T-helper 1 cell (primary cell): ENCODE results near the gene ZNF438.

Source experiments
- DNase-seq, 5 donors: peaks; one replicate each; pipeline ENCODE4 v3.0.0-alpha.2; 2012 to 2020

The ZNF438 gene

DNA sequence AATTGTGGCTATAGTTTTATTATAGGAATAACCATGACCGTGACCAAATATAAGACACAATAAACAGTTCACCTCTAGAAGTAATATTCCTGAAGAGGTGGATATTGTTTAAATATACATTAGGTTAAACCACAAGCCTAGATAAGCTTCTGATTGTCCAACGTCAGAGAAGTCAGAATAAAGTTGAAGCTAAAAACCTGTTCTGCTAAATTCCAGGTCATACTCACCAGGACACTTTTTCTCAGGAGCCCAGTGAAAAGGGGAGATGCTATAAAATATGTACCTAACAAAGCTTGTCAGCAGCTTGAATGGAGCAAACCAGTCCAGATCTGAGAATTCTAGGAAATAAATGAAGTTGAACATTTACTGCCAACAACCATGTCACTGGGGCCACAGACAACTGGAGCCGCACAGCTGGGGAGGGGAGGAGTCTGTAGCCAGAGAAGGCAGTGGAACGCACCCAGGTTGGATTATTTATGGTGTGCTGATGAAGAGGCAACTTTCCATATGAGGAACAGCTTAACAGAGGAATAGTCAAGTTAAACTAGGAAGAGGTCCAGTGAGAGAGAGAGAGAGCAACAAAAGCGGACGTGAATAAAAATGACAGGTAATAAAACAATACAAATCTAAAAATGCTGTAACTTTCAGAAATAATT is 191.1 kb downstream of the ZNF438 start:
- no peak for DNase-seq

DNA sequence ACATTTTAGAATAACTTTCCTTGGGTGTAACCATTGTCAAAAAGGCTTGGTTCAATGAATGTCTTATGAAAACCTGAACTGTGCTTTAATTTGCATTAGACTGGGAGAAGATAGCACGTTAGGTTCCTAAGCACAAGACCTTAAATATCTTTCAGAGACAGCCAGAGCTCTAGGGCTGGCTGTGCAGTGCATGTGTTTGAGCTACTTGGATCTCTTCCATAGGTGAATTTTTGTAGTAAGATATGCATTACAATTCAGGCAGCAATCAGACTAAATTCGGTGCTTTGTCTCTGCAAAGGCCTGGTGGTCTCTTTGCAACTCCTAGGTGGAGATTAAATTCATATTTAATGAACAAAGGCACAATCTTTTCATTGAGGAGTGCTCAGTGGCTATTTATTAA is 192.0 kb downstream of the ZNF438 start:
- no peak for DNase-seq

DNA sequence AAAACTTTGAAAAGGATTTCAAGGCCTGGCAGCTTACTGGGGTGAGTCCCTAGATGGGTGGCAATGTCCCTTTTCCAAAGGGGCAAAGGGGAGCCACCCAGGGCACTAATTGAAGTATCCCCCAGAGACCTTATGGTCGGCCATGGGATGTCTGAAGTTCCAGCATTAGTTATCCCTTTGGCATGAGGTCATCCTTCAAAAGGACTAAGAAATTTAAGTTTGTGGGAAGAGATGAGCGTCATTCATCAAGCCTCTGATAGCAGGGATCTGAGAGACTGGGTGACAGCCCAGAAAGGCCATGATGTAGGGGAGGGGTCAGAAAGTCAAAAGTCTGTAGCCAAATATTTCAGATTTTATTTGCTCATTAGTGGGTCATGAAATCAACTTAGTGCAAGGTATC is 195.3 kb downstream of the ZNF438 start:
- DNase-seq: no peak

DNA sequence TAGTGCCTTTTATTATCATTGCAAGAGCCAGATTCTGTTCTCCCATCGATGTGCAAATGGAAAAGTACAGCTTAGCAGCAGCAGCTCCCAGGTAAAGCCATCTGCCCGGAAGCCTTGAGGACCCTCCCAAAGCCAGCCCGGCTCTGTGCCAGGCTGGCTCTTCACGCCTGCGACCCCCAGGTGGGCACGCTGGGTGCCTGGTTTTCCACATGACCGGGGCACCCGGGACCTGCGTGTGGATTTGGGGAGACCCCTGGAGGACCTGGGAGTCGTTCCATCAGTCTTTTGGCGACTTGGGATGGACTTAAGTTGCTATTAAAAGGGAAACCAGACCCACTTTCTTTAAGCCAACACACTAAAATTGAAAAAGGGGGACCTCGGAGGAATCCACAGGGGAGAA is 196.5 kb downstream of the ZNF438 start:
- no peak for DNase-seq

DNA sequence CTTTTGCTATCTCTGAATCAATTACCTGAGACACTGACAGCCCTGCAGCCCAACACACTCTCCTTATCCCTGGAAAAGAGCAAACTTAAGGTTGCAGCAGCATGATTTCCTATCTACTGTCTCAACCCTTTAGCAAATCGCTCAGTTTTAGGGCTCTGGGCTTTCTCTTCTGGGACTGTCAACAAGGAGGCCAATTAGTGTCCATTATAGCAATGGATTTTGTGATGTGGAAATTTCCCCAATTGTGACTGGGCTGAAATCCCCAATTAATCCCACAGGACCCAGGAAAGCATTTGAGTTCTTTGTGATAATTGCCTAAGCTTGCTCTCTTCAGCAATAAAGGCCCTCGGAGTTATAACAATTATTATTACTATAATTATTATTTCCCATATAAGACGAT is 197.0 kb downstream of the ZNF438 start:
- no peak for DNase-seq

DNA sequence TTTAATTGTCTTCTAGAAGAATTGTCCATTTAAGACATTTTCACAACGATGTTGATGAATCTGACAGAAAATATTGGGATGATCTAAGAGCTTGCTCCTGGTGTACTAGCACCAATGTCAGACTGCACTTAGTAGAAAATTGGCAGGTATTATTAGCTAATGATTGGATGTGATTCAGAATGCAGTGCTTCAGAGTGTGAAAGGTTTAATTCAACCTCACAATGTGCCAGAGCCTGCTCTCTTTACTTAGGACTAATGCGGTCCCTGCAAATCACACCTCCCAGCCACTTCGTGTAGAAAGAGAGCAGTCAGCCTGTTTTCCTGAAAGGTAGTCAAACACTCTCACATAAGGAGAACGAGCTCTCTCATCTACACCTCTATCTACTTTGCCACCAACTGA is 197.5 kb downstream of the ZNF438 start:
- DNase-seq: no peak

DNA sequence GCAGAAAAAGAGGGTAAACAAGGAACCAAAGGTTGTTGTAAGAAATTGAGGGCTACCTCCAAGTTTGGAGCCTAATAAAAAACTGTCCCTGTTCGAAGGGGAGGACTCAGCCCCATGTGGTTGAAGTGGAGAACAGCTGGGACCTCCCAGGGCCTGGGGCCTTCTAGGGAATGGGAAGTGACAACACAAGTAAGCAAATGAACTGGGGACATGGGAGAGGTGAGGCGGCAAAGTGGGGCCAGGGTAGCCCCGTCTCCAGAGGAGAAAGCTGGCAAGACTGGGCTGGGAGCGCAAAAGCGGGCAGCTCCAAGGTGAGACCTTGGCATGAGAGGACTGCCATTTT is 198.1 kb downstream of the ZNF438 start:
- no peak for DNase-seq

DNA sequence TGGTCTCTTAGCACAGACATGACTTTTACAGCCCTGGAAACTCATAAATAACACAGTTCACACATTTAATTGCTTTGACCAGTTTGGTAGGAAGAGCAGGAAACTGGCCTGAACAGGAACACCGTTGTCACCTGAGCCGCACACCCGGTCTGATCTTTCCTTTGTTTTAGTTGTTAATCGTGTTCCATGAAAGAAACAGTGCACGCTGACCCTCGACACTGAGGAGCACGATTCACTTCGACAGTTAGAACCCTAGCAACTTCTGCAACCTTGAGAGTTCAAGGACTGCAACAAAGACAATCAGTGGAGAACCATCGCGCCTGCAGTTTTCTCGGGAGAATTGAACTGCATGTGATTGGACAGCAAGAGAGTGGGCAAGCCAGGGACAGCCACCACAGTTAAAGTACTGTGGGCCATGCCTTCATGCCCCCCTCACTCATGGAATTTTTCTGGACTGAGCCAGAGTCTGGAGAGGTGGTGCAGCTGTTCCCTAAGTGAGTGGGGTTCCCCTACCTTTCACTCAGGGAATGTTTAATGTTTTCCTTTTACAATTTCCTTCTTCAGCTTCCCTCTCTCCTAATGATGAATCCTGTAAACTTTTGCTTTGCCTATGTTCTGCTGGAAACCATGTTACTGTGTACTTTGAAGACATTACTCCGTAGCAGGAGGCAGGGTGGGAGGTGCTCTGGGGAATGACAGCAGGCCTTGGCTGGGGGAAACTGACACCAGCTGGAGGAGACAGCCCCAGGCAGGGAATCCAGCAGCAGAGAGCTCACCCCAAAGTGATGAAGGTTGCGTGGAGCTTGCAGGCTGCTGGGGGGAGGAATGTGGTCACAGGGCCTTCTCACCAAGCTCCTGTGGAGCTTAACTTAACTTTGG is 198.7 kb downstream of the ZNF438 start:
- DNase-seq: no peak

DNA sequence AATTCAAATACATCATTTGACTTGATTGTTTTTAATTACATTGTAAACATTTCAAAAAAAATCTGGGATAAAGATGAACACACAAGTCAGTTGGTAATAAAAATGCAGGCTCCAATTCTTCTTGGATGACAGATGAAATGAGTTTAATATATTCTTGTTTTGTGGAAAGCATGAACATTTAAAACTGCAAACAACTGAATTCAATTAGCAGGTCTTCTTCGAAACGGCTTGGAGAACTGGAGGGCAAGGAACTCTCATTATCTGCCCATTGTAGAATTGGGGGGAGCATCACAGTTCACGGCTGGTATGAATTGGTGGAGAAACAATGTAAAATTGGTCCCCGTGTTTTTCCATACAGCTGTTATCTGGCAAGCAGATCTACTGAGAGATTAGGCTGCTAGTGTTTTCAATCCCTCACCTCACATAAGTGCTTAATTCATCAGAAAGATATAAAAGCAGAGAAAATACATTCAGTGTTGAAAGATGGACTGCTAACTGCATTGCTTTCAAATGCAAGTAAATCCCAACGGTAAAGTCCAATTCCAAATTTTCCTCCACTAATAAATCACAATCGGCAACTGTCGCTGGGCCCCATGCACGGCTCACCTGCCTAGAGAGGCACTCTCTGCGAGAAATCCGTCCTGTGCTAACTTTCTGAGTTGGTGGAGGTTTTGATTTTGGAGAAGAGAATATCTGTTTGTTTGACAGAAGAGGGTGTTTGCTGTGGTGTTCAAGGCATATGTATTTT is 199.5 kb downstream of the ZNF438 start:
- DNase-seq: no peak

DNA sequence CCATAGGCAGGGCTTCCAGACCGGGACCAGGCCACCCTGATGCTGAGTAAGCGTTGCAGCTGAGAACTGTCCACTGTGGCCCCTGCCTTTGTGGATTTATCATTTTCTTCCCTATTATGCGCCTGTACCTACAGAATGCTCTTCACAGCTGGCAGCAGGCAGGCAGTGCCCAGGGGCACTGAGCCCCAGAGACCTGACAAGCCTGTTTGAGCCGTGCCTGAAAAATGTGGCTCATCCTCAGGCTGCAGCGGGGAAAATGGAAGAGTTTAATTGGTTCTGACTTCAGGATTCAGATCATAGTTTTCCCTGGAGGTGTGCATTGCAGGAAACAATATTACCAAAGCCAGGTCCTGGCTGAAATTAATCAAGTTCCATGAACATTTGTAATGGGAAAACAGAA is 200.2 kb downstream of the ZNF438 start:
- no peak for DNase-seq

DNA sequence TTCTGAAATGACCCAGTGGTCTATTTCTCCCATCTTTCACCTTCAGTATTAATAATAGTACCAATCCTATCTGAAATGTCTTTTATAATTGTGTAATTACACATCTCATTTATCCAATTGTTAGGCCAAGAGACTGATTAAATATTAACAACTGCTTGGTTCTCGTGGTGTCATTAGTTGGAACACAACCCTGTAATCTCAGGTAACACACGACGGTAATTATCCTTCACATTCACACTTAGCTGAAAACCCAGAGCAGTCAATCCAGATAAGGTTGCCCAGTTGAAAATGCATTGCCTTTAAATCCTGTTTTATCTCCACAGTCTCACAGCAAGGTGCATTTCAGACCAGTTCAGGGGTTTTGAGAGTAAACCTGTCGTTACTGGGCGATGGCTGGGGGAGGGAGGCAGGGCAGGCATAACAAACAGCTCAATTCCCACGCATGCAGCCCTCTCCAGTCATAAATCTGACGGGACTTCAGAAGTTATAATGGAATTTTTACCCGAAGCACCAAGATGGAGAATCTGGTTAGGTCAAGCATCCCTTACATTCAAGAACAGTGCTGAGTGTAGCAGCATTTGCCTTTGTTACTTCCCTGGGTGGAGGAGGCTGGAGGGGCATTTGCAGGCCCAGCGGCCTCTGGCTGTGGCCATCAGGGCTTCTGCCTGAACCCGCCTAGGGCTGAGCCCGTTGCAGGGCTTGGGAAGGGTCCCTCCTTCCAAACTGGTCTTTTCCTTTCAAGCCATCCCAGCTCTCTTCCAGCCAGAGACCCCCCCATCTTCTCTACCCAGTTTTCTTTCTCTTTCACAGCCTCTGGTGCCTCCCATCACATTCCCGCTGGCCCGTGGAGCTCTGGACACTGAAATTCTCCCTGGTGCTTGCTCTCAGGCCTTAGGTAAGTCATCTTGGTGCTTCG is 201.1 kb downstream of the ZNF438 start:
- no peak for DNase-seq

DNA sequence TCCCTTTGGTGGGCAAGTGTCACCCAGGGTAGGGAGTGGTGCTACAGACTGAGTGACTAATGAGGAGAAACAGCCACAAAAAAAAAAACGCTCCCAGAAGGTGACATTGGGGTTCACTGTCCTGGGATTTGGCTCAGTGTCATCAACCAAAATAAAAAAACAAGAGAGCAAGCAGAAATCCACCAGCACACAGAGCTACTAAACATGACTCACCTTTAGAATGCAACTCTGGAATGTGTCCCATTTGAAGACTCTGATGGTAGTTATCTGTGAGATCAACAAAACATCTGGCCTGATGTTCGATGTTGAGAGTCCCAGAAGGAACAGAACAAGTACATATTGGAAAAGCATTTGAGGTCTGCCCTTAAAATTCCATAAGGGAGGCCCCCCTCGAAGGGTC is 201.8 kb downstream of the ZNF438 start:
- DNase-seq: no peak

DNA sequence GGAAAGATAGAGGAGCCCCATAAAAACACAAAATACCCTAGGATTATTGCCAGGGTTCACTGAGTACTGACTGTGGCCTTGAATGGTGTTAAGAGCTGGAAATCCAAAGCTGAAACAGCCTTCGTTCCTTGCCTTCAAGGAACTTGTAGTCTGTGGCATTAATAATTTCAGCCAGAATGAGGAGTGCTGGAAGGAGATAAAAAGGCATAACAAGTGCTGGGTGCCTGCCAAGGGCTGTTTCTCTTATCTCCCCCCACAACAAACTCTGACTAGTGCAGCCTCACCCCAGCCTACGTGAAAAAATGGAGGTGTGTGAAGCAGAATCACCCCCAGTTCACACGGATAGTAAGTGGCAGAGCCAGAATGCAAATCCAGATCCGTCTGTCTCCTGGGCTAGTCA is 203.0 kb downstream of the ZNF438 start:
- no peak for DNase-seq

DNA sequence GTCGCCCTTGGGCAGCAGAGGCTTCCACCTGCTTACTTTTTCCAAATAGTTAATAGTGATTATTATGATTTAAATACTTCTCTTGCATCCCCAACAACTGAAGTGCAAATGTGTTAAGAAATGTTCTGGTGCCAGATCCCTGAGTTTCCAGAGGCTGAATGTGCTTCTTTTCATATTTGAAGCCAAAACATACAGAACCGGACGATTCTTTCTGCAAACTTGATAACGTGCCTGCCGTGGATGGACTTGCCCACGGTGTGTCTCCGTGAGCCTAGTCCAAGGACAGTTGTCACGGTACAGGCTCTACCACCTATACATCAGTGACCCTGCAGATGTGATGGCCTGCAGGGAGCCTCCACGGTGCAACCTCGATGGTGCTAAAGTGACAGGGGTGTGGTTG is 203.5 kb downstream of the ZNF438 start:
- DNase-seq: no peak

DNA sequence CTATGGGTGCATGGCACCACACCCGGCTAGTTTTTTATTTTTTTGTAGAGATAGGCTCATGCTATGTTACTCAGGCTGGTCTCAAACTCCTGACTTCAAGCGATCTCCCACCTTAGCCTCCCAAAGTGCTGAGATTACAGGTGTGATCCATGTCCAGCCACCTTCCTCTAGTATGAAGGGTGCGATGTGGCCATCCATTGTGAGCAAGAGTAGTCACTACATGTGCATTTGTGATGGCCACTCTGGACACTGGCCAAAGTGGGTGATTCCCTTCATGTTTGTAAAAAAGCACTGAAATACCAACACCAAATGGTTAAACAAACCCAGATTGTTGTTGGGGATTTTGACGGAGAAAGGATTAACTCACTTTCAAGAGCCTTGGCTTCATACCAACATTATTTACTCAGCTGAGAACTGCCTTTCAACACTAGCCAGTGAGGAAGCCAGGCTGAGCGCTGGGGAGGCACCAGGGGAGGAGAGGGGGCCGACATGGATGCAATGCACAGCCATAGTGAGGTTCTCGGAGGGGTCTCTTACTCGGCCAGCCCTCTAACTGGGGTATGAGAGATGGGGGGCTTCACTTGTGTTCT is 204.0 kb downstream of the ZNF438 start:
- DNase-seq: no peak

DNA sequence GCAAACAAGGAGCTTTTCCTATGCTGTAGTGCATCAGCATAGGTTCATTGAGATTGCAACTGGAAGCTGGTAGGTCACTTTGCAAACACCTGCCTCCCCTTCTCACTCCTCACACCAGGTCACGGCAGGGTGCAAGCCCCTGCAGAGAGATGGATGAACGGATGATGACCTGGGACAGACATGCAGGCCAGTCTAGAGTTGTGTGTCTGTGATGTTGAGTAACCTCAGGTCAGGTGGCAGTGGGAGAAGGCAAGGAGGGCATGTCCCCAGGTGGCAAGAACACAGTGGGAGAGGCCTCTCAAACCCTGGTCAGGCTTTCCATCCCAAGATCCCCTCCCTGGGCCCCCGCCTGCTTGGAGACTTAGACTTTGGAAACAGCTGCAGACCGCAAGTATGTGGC is 205.0 kb downstream of the ZNF438 start:
- no peak for DNase-seq

DNA sequence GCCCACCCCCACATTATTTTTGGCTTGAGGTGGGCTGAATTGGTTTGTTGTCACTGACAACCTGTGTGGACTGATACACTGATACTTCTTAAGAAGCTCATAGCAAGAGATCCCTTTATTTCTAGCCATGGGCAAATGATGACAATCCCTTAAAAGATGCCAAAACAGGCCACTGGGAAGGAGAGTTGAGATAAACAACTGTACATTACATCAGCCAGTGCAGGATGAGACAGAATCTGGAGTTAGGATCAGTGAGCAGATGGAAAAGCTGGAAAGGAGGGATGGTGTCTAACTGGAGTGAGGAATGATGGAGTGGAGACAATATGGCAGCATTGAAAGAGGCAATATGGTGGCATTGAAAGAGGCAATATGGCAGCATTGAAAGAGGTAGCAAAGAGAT is 206.2 kb downstream of the ZNF438 start:
- no peak for DNase-seq

DNA sequence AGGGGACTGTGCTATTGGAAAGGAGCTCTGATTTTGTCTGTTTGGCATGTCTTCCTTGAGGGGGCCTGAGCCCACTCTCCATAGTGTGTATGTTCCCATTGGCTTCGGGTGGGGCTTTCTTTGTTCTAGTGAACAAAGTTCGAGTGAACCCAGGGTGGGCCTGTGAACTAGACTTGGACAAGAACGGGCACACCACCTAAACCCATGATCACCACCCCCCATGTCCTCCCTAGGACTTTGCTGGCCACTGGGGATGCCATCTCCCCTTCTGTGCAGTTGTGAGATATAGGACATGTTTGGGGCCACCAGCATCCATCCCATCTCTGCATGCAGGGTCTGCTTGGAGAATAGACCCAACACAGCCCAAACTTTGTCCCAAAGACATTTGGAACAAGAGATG is 206.6 kb downstream of the ZNF438 start:
- no peak for DNase-seq

DNA sequence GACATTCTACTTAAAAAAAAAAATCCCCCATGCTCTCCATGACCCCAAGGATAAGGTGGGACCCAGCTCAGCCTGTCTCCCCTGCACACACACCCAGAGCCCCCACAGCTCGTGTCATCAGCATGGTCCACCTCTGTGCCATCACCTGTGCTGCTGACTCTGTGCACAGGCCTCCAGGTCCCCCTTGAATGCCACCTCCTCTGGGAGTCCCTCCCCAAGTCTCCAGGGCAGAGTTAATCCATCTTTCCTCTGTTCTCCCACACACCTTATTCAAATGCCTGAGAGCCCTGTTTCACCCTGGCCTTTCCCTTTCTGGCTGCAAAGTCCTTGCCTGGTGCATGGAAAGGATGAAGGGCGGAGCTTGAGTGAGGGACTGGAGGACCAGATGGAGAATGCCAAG is 208.0 kb downstream of the ZNF438 start:
- DNase-seq: no peak

DNA sequence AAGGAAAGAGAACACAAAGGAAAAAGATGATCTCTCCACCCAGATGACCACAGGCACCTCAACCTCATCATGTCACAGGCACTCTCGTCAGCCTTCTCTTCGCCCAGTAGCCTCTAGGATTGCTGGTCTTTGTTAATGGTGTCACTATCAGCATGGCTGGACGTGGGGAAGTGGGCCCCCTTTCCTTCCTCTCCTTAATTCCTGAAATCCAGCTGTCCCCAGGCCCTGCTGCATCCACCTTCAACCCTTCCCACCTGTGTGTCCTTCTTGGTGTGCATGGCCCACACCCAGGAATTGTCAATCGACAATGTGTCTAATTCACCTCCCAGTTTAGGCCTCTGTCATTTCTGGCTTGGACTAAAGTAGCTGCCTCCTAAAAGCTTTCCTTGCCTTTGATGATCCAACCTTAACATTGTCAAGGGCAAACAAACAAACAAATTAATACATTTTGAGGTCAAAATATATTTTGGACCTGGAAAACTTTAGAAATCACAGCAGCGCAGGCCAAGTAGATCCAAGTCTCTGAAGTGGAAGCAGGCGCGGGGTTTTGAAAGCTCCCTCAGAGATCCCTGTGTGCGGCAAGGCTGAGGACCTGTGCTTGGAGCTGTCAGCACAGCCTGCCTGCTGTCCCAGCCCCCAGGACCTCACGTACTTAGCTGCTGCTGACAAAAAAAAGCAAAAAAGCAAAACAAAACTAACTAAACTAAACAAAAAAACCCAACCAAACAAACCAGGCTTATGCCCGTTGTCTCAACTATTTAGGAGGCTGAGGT is 208.8 kb downstream of the ZNF438 start:
- DNase-seq: no peak

DNA sequence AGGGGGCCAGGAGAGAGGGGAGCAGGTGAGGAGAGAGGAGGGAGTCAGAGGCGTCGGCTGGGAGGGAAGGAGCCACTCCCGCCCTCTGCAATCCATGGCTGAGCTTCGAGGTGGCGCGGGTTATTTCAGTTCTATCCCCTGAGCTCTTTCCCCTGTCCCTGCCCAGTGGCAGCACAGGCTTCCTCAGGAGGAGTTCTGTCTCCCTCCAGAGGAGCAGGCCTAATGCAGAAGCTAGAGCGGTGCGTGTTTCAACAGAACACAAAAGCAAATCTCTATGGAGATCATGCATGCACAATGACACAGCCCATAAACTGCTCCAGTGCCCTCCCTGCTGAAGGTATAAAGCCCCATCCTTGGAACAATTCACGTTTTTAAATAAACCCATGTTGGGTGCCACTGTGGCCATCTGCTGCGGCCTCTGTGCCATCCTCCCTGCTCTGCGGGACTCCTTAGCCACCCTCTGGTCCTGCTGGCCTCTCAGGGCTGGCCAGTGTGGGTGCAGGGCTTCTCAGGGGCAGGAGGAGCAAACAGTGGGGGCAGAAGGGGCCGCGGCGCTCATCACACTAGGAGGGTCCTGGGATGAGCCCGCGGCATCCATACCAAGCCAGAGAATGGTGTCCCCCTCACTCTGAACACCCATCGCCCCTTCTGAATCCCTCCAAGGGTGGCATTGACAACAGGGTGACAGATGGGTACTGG is 209.5 kb downstream of the ZNF438 start:
- DNase-seq: no peak
